ENCODE data around the gene CREBBP.

The CREBBP gene

DNA sequence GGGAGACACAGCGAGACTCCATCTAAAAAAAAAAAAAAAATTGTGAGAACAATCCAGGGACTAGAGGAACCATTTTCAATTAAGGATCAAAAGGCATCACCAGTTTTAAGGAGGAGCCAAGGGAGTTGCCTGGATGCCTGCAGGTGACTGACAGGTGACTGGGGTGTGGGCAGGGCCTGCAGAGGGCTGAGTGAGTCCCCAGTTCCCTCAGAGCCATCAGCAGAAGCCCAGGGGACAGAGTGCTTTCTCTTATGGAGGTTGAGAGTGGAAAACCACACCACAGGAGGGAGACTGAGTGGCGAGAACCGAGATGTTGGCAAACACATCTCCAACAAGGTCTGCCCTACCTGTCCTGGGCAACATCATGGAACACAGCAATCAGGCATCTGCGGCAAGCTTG, 27.1 kb upstream of the CREBBP start:
- Histone ChIP-seq H2AFZ (ENCODE audit: insufficient read depth, low read length, poor library complexity) (no peak overlapping the region), H3K27me3 (ENCODE audit: insufficient read depth, low read length) (no peaks in the 10 kb centered on the region), H3K4ac (ENCODE audit: low read depth, low read length) (no peak overlapping the region), H3K36me3 (ENCODE audit: control insufficient read depth in 1 of 2, insufficient read depth in 2 of 2, low read length in 2 of 2) (no peaks in the 10 kb centered on the region), H2BK120ac (ENCODE audit: insufficient read depth, low read length, poor library complexity) (no peak overlapping the region), H3K79me1 (ENCODE audit: low read length) (no peaks in the 10 kb centered on the region), H4K91ac (ENCODE audit: low read depth, low read length) (no peak overlapping the region), H3K9me3 (ENCODE audit: insufficient read depth, low read depth, low read length) (peaks cover 2% of the 10 kb centered on the region), H3K79me2 (ENCODE audit: control insufficient read depth, insufficient read depth, low read length, poor library complexity) (no peaks in the 10 kb centered on the region), H2AK5ac (ENCODE audit: low read length) (no peak overlapping the region), H4K8ac (ENCODE audit: low read depth, low read length) (no peak overlapping the region), H3K4me3 (ENCODE audit: low read depth, low read length) (no peak overlapping the region), H4K12ac (ENCODE audit: low read depth, low read length) (no peak overlapping the region), H3K27ac (ENCODE audit: low read depth, low read length) (no peak overlapping the region), H3K4me2 (ENCODE audit: low read length) (no peak overlapping the region), H3K4me1 (ENCODE audit: control insufficient read depth in 1 of 2, insufficient read depth in 2 of 2, low read length in 2 of 2) (no peaks in the 10 kb centered on the region), H3K14ac (ENCODE audit: low read length) (no peak overlapping the region), H3K9ac (ENCODE audit: low read length) (no peak overlapping the region), H3K18ac (ENCODE audit: low read length) (no peak overlapping the region), H2BK5ac (ENCODE audit: low read depth, low read length, poor library complexity) (no peak overlapping the region), H3K23ac (ENCODE audit: low read length) (no peak overlapping the region), H2BK12ac (ENCODE audit: low read length) (no peak overlapping the region)
- no peak for DNase-seq
- no CpG with 5 or more reads among the region's 4 CpGs for WGBS (ENCODE audit: extremely low coverage, insufficient coverage, insufficient read length)

DNA sequence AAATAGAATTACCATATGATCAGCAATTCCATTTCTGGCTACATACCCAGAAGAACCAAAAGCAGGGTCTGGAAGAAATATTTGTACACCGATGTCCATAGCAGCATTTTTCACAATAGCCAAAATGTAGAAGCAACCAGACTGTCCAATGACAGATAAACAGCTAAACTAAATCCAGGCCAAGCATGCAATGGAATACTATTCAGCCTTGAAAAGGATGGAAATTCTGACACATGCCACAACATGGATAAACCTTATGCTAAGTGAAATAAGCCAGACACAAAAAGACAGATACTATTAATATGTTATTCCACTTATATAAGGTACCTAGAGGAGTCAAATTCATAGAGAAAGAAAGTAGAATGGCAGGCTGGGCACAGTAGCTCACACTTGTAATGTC, 25.9 kb upstream of the CREBBP start:
- no peak overlapping the region for H2BK12ac ChIP-seq (ENCODE audit: low read length)

DNA sequence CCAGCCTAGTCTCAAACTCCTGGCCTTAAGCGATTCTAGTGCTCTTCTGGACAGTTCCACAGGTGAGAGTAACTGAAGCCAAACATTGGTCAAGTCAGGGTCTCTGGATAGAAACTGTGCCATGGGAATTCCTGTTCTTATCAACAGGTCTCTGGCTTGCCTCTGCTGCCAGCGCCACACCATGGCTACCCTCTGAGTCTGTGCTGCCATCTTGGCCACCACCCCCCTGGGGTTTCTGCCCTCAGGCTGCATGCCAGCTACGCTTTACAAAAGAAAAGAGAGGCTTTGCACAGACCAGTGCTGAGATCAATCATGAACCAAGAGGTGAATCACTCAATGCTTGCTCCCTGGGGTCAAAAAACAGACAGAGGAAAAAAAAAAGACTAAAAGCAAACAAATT, 24.4 kb upstream of the CREBBP start:
- no CpG with 5 or more reads among the region's 3 CpGs for WGBS (ENCODE audit: extremely low coverage, insufficient coverage, insufficient read length)
- no peak for DNase-seq

More for the DNA sequence above, 25.9 kb upstream of the CREBBP start:
- Histone ChIP-seq H3K18ac (ENCODE audit: low read length) (no peak overlapping the region), H3K79me1 (ENCODE audit: low read length) (no peaks in the 10 kb centered on the region), H3K9me3 (ENCODE audit: insufficient read depth, low read depth, low read length) (peaks cover 2% of the 10 kb centered on the region), H3K36me3 (ENCODE audit: control insufficient read depth in 1 of 2, insufficient read depth in 2 of 2, low read length in 2 of 2) (no peaks in the 10 kb centered on the region), H4K8ac (ENCODE audit: low read depth, low read length) (no peak overlapping the region), H2AFZ (ENCODE audit: insufficient read depth, low read length, poor library complexity) (no peak overlapping the region), H3K9ac (ENCODE audit: low read length) (no peak overlapping the region), H2BK120ac (ENCODE audit: insufficient read depth, low read length, poor library complexity) (no peak overlapping the region), H4K91ac (ENCODE audit: low read depth, low read length) (no peak overlapping the region), H3K14ac (ENCODE audit: low read length) (no peak overlapping the region), H3K4ac (ENCODE audit: low read depth, low read length) (no peak overlapping the region), H3K4me2 (ENCODE audit: low read length) (no peak overlapping the region), H3K4me3 (ENCODE audit: low read depth, low read length) (no peak overlapping the region), H3K79me2 (ENCODE audit: control insufficient read depth, insufficient read depth, low read length, poor library complexity) (no peaks in the 10 kb centered on the region), H3K27ac (ENCODE audit: low read depth, low read length) (no peak overlapping the region), H3K4me1 (ENCODE audit: control insufficient read depth in 1 of 2, insufficient read depth in 2 of 2, low read length in 2 of 2) (no peaks in the 10 kb centered on the region), H3K23ac (ENCODE audit: low read length) (no peak overlapping the region), H3K27me3 (ENCODE audit: insufficient read depth, low read length) (no peaks in the 10 kb centered on the region), H4K12ac (ENCODE audit: low read depth, low read length) (no peak overlapping the region), H2BK5ac (ENCODE audit: low read depth, low read length, poor library complexity) (no peak overlapping the region), H2AK5ac (ENCODE audit: low read length) (no peak overlapping the region)
- WGBS (ENCODE audit: extremely low coverage, insufficient coverage, insufficient read length) = no CpG with 5 or more reads among the region's 1 CpG
- DNase-seq = no peak

DNA sequence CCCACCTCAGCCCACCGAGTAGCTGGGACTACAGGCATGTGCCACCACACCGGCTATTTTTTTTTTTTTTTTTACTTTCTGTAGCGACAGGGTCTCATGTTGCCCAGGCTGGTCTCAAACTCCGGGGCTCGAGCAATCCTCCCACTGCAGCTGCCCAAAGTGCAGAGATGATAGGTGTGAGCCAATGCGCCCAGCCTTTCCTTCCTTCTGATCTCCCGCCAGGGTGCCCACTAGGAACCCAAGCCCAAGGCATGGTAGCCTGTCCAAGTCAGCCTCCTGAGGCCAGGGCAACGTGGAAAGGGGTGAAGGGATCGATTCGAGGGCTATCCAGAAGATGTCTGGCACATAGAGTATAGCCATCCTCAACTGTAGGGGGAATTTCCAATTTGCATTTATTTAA, 9.6 kb upstream of the CREBBP start:
- no CpG with 5 or more reads among the region's 10 CpGs for WGBS (ENCODE audit: extremely low coverage, insufficient coverage, insufficient read length)

More for the DNA sequence above, 24.4 kb upstream of the CREBBP start:
- Histone ChIP-seq H3K23ac (ENCODE audit: low read length) (no peak overlapping the region), H3K9ac (ENCODE audit: low read length) (no peak overlapping the region), H3K4ac (ENCODE audit: low read depth, low read length) (no peak overlapping the region), H2BK120ac (ENCODE audit: insufficient read depth, low read length, poor library complexity) (no peak overlapping the region), H2AFZ (ENCODE audit: insufficient read depth, low read length, poor library complexity) (no peak overlapping the region), H3K4me3 (ENCODE audit: low read depth, low read length) (no peak overlapping the region), H3K27me3 (ENCODE audit: insufficient read depth, low read length) (no peaks in the 10 kb centered on the region), H4K8ac (ENCODE audit: low read depth, low read length) (no peak overlapping the region), H3K9me3 (ENCODE audit: insufficient read depth, low read depth, low read length) (peaks cover 2% of the 10 kb centered on the region), H3K79me2 (ENCODE audit: control insufficient read depth, insufficient read depth, low read length, poor library complexity) (no peaks in the 10 kb centered on the region), H3K4me2 (ENCODE audit: low read length) (no peak overlapping the region), H2AK5ac (ENCODE audit: low read length) (no peak overlapping the region), H4K12ac (ENCODE audit: low read depth, low read length) (no peak overlapping the region), H3K27ac (ENCODE audit: low read depth, low read length) (no peak overlapping the region), H3K36me3 (ENCODE audit: control insufficient read depth in 1 of 2, insufficient read depth in 2 of 2, low read length in 2 of 2) (no peaks in the 10 kb centered on the region), H2BK12ac (ENCODE audit: low read length) (no peak overlapping the region), H3K14ac (ENCODE audit: low read length) (no peak overlapping the region), H2BK5ac (ENCODE audit: low read depth, low read length, poor library complexity) (no peak overlapping the region), H3K4me1 (ENCODE audit: control insufficient read depth in 1 of 2, insufficient read depth in 2 of 2, low read length in 2 of 2) (no peaks in the 10 kb centered on the region), H3K18ac (ENCODE audit: low read length) (no peak overlapping the region), H3K79me1 (ENCODE audit: low read length) (no peaks in the 10 kb centered on the region), H4K91ac (ENCODE audit: low read depth, low read length) (no peak overlapping the region)

More for the DNA sequence above, 9.6 kb upstream of the CREBBP start:
- Histone ChIP-seq H3K9me3 (ENCODE audit: insufficient read depth, low read depth, low read length) (peaks cover 2% of the 10 kb centered on the region), H3K27ac (ENCODE audit: low read depth, low read length) (no peak overlapping the region), H2BK120ac (ENCODE audit: insufficient read depth, low read length, poor library complexity) (no peak overlapping the region), H3K4me3 (ENCODE audit: low read depth, low read length) (no peak overlapping the region), H4K8ac (ENCODE audit: low read depth, low read length) (no peak overlapping the region), H3K79me1 (ENCODE audit: low read length) (no peaks in the 10 kb centered on the region), H3K18ac (ENCODE audit: low read length) (no peak overlapping the region), H2AFZ (ENCODE audit: insufficient read depth, low read length, poor library complexity) (no peak overlapping the region), H2BK12ac (ENCODE audit: low read length) (no peak overlapping the region), H3K4me1 (ENCODE audit: control insufficient read depth in 1 of 2, insufficient read depth in 2 of 2, low read length in 2 of 2) (no peaks in the 10 kb centered on the region), H2AK5ac (ENCODE audit: low read length) (no peak overlapping the region), H3K23ac (ENCODE audit: low read length) (no peak overlapping the region), H4K91ac (ENCODE audit: low read depth, low read length) (no peak overlapping the region), H3K9ac (ENCODE audit: low read length) (no peak overlapping the region), H3K27me3 (ENCODE audit: insufficient read depth, low read length) (no peaks in the 10 kb centered on the region), H3K79me2 (ENCODE audit: control insufficient read depth, insufficient read depth, low read length, poor library complexity) (no peaks in the 10 kb centered on the region), H3K14ac (ENCODE audit: low read length) (no peak overlapping the region), H3K4me2 (ENCODE audit: low read length) (no peak overlapping the region), H2BK5ac (ENCODE audit: low read depth, low read length, poor library complexity) (no peak overlapping the region), H4K12ac (ENCODE audit: low read depth, low read length) (no peak overlapping the region), H3K36me3 (ENCODE audit: control insufficient read depth in 1 of 2, insufficient read depth in 2 of 2, low read length in 2 of 2) (no peaks in the 10 kb centered on the region), H3K4ac (ENCODE audit: low read depth, low read length) (no peak overlapping the region)
- DNase-seq = no peak
